GM19025 (cell line): ENCODE measurements around the gene FOXN1.

Experiments used
- ATAC-seq: cut with Tn5 transposase; IDR thresholded peaks from one replicate; pipeline ENCODE4 v1.9.1; 2021; ENCODE audit warnings: mild to moderate bottlenecking, low read depth, moderate library complexity; ENCODE audit not compliant: unreplicated experiment

The FOXN1 gene

DNA sequence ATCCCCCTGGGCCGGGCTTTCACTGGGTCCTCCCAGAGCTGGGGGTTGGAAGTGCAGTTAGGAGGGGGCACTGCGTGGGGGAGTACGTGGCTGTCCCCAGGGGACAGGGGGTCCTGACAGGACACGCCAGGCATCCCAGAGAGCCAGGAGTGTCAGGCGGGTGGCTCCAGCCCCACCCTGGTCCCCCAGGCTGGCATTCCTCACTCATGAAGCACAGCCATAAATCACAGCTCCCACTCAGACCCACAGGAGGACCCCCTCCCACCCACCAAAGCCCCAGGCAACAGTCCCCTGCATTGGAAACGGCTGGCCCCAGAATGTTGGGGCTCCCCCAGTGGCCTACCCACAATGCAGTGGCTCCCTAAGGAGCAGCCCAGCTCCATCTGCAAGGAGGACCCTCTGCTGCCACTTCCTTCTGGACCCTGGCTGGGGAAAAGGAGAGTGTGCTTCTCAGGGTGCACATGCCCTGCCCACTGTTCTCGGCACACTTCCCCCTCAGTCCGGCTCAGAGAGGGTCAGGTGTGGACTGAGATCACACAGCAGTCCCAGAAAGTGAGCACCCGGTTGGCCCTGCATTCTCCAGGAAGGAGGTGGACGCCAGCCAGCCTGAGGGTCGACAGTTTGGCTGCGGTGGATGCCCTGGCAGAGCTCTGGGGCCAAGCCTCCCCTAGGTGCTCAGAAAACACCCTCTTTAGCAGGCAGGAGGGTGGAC, 7.3 kb upstream of the FOXN1 start:
- ATAC-seq = no peak

DNA sequence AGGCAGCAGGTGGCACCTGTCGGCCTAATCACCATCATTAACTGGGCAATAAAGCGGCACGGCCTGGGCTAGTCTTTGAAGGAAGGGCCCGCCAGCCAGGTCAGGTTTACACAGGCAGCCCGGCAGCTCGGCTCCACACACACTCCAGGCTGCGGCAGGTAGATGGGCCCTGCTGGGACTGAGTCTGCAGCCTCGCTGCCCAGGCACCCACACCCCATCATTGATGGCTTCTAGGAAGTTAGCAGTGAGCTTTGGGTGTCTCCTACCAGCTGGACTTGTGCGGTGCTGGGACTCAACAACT, 6.8 kb upstream of the FOXN1 start:
- no peak for ATAC-seq

DNA sequence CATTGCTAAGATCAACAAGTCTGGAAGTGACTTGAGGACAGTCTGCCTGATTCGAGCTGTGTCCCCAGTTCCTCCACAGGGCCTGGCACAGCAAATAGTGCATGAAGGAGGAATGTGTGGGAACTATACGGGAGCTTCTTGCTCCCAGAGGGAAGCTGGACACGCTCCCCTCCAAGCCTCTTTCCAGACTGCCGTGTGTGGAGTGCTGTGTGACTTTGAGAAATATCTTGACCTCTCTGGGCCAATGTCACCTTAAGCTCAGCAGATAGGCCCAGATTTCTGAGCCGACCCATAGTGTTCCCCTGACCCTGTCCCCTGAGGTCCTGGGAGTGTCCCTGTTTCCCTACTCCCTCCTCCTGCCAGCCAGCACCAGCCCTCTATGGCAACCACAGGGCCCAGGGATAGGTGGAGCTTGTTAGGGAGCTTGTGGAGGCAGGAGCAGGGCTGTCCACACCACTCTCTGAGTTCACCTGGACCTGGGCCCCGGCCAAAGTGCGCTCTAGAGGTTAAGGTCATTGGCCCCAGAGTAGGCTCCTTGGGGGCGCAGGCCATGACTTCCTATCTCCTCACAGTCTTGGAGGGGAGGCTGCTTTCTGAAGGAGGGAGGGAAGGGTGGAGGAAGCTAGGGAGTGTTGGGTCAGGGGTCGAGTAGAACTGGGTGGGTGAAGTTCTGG, 6.3 kb upstream of the FOXN1 start:
- no peak for ATAC-seq

DNA sequence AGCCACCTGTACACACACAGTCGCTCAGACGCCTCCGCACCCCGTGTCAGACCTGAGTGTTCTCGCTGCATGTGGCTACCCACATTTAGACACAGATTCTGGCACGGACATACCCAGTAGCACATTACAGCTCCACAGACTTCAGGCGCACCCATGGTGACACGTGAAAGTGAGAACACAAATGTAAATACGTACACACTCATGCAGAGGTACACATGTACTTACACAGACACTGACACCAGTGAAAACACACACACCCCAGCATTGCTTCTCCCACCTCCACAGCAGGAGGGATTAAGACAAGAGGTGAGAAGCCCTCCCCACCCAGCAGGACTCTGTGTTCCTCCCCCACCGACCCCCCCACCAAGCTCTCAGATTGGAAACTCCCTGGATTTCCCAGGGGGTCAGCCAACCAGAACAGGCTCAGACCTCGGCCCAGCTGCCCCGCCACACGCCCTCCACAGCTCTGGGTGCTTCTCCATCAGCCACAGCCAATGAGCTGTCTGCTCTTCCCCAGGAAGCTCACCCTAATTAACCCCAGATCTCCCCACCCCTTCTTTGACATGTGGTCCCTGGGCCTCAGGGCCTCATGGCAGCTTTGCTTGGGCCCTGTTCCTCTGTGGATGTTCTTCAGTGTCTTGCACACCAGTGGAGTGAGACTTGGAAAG, 5.3 kb upstream of the FOXN1 start:
- ATAC-seq = peak; percentile 66

DNA sequence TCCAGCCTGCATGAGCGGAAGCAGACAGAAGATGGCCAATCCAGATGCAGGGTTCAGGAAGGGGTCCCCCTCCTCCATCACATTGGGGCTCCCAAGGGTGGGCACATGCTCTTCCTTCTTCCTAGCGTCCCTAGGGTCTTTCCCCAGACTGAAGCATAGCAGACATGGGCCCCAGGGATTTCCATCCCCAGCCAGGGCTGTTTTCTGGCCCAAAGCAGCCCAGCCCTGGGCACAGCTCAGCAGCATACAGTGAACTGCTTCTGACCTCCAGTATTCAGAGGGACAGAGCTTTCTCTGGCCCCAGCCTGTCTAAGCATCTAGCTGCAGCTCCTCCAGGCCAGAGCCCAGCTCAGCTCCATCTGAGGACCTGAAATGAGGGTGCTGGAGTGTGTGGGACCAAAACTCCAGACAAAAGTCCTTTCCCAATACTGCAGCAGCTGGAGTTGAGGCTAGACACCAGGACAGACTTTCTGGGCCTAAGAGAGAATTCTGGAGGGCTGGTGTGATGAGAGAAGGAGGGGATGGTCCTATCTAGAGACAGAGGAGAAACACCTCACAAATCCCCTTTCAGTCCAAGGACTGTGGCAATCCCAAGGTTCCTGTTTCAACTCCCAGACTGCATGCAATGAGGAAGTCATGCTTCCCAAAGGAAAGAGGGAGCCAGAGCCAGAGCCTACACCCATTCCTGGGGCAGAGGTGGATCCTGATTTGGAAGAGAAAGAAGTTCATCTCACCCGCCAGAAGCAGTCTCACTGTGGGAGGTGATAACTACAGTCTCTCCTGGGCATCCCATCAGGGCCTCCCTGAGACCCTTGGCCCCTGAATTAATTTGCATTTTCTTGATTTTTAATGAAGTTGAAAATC, 4.5 kb upstream of the FOXN1 start:
- ATAC-seq = no peak

DNA sequence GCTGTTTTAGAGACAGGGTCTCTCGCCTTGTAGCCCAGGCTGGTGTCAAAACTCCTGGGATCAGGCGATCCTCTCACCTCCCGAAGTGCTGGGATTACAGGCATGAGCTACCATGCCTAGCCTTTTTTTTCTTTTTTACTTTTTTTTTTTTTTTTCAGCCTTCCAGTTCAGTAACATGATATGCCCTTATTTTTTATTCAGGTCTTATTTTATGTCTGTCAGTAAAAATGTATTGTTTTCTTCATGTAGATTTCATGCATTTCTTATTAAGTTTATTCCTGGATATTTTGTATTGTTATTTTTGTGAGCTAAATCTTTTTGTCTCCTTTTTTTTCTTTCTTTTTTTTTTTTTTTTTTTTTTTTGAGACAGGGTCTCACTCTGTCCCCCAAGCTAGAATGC, 2.7 kb upstream of the FOXN1 start:
- no peak for ATAC-seq

DNA sequence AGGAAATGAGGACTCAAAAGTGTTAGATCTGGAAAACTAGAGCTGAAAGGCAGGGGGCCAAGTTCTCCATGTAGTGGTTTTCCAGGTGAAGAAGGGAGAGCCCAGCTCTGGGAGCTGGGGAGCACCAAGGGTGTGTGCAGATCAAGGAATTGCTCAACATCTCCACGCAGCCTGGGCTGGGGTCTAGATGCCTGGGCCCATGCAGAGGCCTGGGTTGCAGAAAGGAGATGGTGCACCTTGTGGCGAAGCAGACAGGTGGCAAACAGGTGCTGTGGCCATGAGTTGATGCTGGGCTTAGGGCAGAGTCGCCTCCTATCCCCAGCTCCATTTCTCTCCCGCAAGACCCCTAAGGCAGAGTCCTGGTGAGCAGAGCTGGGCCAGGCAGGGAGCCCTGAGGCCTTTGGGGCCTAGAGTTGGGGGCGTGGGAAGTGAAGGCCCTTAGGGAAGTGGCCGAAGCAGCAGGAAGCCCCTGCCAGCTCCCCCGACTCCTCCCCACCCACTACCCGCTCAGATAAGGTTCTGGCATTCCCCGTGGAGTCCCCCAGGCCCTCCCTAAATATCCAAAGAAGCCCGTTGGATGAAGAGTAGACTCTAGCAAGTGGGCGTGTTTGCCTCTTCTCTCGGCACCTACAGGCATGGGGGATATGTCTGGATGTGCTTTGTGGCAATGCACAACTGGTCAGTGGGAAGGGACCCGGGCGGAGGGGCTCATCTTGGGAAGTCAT, 777 bp downstream of the FOXN1 start:
- ATAC-seq = no peak

DNA sequence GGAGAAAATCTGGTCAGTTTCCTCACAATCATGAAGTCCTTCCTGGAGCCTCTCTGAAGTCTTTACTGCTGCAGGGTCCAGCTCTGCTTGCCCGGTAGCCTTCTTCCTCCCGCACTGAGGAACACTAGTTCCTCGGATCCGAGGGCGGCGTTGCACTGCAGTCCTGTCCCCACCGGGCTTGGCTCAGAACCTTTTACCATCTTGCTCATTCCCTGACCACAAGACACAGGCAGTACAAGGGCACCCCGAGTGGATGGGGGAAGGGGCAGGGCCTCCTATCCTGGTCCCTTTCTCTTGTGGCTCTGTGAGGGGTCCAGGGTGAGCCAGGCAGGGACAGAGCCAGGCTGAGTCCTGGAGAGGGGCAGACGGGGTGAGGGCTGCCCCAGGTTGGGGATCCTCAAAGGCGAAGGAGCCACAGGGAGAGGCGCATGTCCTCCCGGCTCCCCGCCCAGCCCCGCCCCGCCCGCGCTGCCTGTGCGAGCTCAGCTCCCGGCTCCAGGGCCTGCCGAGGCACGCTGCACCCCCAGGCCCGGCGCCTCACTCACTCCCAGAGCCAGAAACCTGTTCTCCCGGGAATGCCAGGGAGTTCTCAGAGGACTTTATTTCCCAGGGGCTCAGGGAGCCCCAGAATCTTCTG, 1.5 kb downstream of the FOXN1 start:
- no peak for ATAC-seq

DNA sequence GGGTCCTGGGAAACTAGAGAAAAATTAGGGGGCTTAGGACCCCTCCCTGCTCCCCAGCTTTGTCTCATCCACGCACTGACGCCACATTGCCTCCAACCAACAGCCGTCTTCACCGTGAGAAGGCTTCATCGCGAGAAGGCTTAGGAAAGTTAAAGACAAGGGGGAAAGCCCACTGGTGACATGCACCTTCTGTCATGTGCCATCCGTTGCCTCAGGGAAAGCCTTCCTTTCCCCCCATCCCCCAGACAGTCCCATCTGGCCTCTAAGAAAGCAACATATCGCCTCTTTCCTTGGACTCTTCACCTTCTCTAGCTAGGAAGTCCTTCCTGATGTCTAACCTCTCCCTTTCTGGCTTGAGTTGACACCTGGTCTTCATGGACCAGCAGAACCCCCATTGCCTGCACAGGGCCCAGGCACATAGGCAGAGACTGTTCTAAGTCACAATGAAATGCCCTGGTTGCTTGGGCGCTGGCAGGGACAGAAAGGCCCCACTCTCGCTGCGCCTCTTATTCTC, 2.1 kb downstream of the FOXN1 start:
- no peak for ATAC-seq

DNA sequence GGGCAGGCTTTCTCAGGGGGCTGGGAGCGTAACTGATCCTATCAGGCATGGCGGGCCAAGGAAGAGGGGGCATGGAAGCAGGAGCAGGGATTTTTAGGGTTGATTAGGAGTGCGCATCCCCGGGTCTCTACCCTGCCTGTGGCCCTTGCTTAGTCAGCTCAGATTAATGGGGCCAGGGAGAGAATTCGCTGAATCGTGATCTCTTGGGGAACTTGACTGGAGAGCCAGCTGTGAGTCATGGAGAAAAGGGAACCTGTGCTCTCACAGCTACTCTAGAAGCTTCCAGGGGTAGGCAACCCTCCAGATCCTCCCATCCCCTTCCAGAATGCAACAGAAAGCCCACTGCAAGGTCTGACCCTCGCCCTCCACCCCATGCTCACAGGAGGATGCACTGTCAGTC, 3.6 kb downstream of the FOXN1 start:
- ATAC-seq = no peak

DNA sequence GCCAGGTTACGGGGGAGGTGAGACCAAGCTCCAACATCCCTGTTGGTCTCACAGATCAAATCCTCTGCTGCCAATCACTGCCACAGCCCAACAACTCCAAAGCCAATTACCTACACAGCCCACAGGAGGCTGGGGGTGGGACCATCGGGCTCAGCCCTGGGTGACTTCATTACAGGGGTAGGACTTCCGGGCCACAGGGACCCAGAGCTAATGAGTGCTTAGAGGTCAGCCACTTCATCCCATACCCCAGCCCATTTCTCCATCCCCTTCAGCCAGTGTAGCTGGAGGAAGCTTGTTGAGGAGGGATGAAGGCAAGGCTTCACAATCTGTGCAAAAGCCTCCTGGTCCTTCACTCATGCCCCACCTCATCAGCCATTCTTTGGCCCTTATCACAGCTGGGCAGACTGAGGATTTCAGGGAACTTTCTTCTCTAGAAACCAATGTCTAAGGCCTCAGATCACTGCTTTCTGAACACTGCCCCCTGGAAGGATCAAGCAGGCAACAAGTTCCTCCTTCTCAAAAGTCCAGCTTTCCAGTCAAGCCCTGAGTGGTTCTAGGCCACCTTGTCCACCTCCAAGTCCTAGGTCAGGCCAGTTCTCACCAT, 5.8 kb downstream of the FOXN1 start:
- no peak for ATAC-seq

DNA sequence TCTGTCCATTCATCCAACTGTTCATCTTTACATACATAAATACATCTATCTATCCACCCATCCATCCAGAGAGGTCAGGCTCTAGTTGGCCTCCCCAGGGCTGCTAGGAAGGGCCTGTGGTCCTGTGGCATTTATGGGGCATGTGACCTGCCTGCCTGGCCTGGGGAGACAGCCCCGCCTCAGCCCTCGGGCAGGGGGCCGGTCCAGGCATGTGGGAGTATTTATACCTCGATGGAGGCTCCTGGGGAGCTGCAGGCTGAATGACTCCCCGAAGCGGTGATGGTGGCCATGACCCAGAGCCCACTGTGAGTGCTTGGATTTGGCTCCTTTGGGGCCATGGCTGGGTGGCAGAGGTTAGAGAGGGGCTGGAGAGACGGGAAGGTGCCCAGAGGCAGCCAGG, 7.3 kb downstream of the FOXN1 start:
- ATAC-seq = no peak

DNA sequence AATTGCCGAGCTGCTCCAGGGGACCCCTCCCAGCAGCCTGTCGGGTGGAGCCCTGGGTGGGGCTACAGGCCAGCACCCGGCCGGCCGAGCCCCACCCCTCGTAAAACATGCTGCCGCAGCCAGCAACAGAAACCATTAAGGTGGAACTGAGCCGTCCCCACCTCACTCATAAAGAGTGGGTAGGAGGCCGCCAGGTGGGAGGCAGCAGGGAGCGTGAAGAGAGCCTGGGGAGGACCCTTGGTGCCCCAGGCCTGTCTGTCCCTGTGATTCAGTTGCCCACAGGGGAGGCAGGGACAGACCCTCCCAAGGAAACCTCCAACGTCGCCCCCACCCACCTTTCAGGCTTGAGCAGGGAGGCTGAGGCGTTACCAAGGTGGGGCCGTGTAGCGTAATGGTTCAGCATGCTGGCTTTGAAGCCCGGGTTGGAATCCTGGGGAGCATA, 8.4 kb downstream of the FOXN1 start:
- ATAC-seq = no peak

DNA sequence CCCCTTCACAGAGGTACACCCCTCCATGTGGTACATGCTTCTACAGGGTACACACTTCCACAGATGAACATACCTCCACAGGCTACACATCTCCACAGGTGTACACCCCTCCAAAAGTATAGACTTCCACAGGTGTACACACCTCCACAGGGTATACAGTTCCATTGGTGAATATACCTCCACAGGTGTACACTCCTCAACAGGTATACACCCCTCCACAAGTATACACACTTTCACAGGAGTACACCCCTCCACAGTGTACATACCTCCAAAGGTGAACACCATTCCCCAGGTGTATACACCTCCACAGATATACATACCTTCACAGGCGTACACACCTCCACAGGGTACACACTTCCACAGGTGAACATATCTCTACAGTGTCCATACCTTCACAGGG, 9.4 kb downstream of the FOXN1 start:
- no peak for ATAC-seq

DNA sequence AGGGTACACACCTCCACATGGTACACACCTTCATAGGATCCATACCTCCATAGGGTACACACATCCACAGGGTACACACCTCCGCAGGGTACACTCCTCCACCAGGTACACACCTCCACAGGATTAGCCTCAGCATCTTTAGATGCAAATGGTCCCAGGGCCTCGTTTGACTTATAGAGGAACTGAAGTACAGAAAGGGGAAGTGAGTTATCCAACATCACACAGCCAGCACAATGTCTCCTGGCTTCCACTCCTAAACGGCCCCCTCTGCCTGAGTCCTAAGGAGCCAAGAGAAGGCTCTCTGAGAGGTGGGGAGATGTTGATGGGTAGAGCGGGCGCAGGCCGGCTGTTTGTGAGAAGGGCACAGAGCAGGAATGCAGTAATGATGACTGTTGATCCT, 12.0 kb downstream of the FOXN1 start:
- no peak for ATAC-seq

DNA sequence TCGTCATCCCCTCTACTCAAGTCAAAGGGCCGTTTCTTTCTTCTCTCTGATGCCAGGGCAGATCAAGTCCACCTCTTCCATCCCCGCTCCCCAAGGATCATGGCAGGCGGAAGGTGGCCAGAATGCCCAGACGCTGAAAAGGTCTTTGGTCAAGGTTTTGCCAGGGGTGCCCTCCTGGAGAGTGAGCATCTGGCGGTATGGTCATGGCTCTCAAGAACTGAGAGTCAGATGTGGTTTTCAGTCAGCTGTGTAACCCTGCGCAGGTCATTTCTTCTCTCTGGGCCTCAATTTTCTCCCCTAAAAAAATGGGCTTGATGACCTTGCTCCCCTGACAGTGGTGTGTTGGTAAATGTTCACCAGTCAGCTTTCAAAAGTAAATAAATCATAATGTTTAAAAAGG, 12.4 kb downstream of the FOXN1 start:
- no peak for ATAC-seq

DNA sequence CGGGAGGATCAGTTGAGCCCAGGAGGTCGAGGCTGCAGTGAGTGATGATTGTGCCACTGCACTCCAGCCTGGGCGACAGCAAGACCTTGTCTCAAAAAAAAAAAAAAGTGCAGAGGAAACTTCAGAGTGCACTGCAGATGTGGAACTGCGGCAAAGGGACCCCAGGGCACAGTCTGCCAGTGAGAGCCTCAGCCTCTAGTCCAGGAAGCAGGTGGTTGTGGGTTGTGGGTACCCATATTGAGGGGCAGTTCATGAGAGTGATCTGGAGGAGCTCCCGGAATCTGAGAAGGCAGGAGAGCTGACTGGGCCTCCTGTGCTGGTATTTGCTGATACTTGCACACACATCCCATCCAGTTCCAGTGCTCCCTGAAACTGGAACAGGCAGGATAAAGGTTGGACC, 13.1 kb downstream of the FOXN1 start:
- no peak for ATAC-seq

DNA sequence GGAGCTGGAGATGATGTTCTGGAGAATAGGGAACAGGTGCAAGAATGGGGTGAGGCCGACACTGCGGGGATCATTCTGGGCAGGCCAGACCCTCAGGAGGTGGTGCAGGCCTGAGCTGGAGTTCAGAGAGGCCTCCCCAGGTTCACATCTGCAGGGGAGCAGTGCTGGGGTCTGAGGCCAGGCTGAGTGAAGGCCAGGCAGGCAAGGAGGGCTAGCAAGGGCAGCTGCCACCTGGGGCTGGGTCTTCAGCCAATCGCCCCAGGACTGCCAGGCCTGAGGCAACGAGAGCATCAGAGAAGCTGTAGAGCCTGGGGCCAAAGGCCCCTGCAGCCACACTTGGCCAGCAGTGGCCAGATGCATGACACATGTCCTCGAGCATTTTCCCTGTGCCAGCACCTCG, 14.5 kb downstream of the FOXN1 start:
- no peak for ATAC-seq

DNA sequence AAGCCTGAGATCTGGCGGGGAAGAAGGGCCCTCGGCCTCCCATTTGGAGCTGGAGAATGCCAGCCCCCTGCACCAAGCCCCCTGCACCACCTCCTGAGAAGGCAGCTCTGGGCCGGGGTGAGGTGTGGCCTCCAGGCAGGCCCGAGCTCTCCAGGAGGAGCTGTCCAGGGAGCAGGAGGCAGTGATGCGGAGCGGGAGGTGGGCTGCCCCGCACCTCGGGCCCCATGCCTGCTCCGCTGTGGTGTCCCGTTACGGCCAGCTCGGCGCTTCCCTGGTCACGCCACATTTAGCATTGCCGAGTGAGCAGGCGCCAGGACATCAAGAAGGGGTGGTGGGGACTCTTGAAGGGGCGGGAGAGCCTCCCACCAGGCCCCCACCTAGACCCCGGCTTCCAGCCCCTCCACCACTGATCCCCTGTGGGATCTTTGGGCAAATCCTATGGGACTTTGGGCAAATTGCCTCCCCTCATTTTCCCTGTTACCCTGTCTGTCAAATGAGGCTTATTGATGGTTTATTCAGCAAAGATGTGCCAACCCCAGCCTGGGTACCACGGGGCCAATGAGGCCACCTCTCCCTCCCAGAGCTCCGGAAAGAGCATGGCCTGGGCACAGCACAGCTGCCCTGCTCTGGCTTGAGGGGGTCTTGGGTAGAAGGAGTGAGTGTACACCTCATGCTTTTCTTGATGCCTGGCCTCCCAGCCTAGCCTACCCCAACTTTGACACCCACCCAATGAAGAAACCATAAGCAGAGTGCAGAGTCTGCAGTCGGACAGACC, 15.3 kb downstream of the FOXN1 start:
- no peak for ATAC-seq
